ENCODE data around the gene ADCY9.

The ADCY9 gene

DNA sequence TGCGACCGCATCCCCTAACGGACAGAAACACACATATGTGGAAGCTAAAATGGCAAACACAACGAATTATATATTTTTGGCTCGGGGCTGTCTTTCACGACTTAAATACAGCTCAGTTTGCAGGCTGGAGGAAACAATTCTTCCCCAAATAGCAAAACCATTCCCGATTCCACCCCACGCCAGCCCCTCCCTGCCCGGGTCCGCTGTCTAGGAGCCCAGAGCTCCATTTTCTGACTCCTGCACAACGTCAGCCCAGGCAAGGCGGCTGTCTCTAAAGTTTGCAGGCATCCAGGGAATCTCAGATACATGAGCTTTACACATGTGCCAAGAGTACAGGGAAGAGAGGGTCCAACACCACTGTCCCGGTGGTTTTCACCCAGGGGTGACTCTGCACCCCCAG is 110.5 kb downstream of the ADCY9 start:
- DNase-seq (ENCODE audit: low spot score): no peak
- in situ Hi-C loops (cut with MboI; ENCODE audit: low sequenced_read_pairs, unreplicated experiment): no loop called here
- TF ChIP-seq, protein P1, sequence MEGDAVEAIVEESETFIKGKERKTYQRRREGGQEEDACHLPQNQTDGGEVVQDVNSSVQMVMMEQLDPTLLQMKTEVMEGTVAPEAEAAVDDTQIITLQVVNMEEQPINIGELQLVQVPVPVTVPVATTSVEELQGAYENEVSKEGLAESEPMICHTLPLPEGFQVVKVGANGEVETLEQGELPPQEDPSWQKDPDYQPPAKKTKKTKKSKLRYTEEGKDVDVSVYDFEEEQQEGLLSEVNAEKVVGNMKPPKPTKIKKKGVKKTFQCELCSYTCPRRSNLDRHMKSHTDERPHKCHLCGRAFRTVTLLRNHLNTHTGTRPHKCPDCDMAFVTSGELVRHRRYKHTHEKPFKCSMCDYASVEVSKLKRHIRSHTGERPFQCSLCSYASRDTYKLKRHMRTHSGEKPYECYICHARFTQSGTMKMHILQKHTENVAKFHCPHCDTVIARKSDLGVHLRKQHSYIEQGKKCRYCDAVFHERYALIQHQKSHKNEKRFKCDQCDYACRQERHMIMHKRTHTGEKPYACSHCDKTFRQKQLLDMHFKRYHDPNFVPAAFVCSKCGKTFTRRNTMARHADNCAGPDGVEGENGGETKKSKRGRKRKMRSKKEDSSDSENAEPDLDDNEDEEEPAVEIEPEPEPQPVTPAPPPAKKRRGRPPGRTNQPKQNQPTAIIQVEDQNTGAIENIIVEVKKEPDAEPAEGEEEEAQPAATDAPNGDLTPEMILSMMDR (IDR thresholded peaks at IDR 0.05; ENCODE audit: borderline replicate concordance, control extremely low read depth, extremely low read depth, insufficient read depth, missing control alignments): no peak

DNA sequence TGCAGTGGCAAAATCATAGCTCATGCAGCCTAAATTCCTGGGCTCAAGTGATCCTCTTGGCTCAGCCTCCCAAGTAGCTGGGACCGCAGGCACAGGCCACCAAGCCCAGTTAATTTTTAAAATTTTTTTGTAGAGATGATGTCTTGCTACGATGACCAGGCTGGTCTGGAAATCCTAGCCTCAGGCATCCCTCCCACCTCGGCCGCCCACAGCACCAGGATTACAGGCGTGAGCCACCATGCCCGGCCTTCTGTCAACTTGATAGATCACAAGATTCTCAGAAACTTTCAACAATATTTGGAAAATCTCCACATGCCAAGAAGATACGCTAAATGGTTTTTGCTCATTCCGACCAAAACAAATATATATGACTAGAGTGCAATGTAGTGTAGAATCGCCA is 111.0 kb downstream of the ADCY9 start:
- in situ Hi-C loops (cut with MboI; ENCODE audit: low sequenced_read_pairs, unreplicated experiment): no loop called here
- DNase-seq (ENCODE audit: low spot score): no peak
- TF ChIP-seq, protein P1 (IDR thresholded peaks at IDR 0.05; ENCODE audit: borderline replicate concordance, control extremely low read depth, extremely low read depth, insufficient read depth, missing control alignments): no peak

GRCh38 chr16:4004206-4004605 is 112.0 kb downstream of the ADCY9 start:
- TF ChIP-seq, protein P1 (IDR thresholded peaks at IDR 0.05; ENCODE audit: borderline replicate concordance, control extremely low read depth, extremely low read depth, insufficient read depth, missing control alignments): no peak
- in situ Hi-C loops (cut with MboI; ENCODE audit: low sequenced_read_pairs, unreplicated experiment): no loop called here
- no peak for DNase-seq (ENCODE audit: low spot score)

GRCh38 chr16:4003576-4003975 is 112.7 kb downstream of the ADCY9 start:
- no peak for DNase-seq (ENCODE audit: low spot score)
- TF ChIP-seq, protein P1 (IDR thresholded peaks at IDR 0.05; ENCODE audit: borderline replicate concordance, control extremely low read depth, extremely low read depth, insufficient read depth, missing control alignments): no peak
- in situ Hi-C loops (cut with MboI; ENCODE audit: low sequenced_read_pairs, unreplicated experiment): no loop called here

GRCh38 chr16:4003166-4003565 is 113.1 kb downstream of the ADCY9 start:
- TF ChIP-seq, protein P1 (IDR thresholded peaks at IDR 0.05; ENCODE audit: borderline replicate concordance, control extremely low read depth, extremely low read depth, insufficient read depth, missing control alignments): no peak
- in situ Hi-C loops (cut with MboI; ENCODE audit: low sequenced_read_pairs, unreplicated experiment): no loop called here
- no peak for DNase-seq (ENCODE audit: low spot score)

- TF ChIP-seq, protein P1 (IDR thresholded peaks at IDR 0.05; ENCODE audit: borderline replicate concordance, control extremely low read depth, extremely low read depth, insufficient read depth, missing control alignments): no peak
- in situ Hi-C loops (cut with MboI; ENCODE audit: low sequenced_read_pairs, unreplicated experiment): no loop called here
- DNase-seq (ENCODE audit: low spot score): no peak
Observed at GRCh38 chr16:4002121-4002520, 114.1 kb downstream of the ADCY9 start.
